Esophagus muscularis mucosa (tissue), 3 donors: ENCODE measurements around the gene CHEK2.

ENCODE experiments used
- EP300 ChIP-seq: sonication (generic); formaldehyde crosslinking; IDR thresholded peaks from one replicate; pipeline ENCODE4 v1.6.1; 2017; ENCODE audit warnings: antibody characterized with exemption
- TF ChIP-seq, protein P1 (sequence below), 3 experiments: fragments of 200-600 bp in 2 of 3; fragments of 450-650 bp in 1 of 3; sonication (generic) in 2 of 3; IDR thresholded peaks; one replicate each; pipeline ENCODE4 v1.5.1; 2017 to 2019; ENCODE audit warnings: antibody characterized with exemption in 3 of 3, mild to moderate bottlenecking in 2 of 3, moderate library complexity in 1 of 3

DNA sequence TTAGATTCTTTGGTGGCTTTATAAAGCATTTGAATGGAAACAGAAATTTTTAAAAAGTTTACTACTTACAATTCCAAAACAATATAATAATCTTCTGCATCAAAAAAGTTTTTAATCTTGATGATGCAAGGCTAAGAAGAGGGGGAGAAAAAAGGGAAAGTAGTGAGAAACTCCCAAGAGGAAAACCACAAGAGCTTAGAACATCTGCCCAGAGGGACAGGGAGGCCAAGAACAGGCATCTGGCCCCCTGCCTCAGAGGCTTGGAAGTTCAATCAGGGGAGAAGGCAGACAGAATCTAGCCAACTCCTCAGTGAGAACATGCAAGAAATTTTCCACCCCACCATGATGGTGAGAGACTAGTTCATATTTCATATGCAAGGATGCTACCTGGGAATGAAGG is 38.2 kb downstream of the CHEK2 start:
- TF ChIP-seq, protein P1, sequence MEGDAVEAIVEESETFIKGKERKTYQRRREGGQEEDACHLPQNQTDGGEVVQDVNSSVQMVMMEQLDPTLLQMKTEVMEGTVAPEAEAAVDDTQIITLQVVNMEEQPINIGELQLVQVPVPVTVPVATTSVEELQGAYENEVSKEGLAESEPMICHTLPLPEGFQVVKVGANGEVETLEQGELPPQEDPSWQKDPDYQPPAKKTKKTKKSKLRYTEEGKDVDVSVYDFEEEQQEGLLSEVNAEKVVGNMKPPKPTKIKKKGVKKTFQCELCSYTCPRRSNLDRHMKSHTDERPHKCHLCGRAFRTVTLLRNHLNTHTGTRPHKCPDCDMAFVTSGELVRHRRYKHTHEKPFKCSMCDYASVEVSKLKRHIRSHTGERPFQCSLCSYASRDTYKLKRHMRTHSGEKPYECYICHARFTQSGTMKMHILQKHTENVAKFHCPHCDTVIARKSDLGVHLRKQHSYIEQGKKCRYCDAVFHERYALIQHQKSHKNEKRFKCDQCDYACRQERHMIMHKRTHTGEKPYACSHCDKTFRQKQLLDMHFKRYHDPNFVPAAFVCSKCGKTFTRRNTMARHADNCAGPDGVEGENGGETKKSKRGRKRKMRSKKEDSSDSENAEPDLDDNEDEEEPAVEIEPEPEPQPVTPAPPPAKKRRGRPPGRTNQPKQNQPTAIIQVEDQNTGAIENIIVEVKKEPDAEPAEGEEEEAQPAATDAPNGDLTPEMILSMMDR (IDR thresholded peaks at IDR 0.05), result no peak
- no peak for TF ChIP-seq EP300
